Neural cell (in vitro differentiated cells): Measurements from ENCODE around the gene RFC5. TPM values are rescaled to one million over a fixed set of nuclear protein-coding genes. Genes with fewer than 3 reads are reported as not detected.

Experiments
- H2AFZ ChIP-seq: fragments of 200-600, 300-800 bp; sonication (generic), shearing (Covaris generic); 2 replicates; pipeline ENCODE4 v1.6.0; 2014; ENCODE audit warnings: low read depth, mild to moderate bottlenecking, antibody characterized with exemption, low read length, moderate library complexity
- H3F3A ChIP-seq: fragments of 200-600 bp; shearing (Covaris generic); 2 replicates; pipeline ENCODE4 v1.6.1; 2016; ENCODE audit warnings: mild to moderate bottlenecking, moderate library complexity, mixed read lengths, antibody characterized with exemption, low read length; ENCODE audit not compliant: insufficient read depth, poor library complexity, severe bottlenecking
- H3K27ac ChIP-seq: fragments of 200-600, 300-800 bp; sonication (generic), shearing (Covaris generic); 2 replicates; pipeline ENCODE4 v1.5.1; 2014; ENCODE audit warnings: mild to moderate bottlenecking, low read length, moderate library complexity
- H3K27me3 ChIP-seq: fragments of 300-800, 200-600 bp; sonication (generic), shearing (Covaris generic); 2 replicates; pipeline ENCODE4 v1.6.0; 2014; ENCODE audit warnings: mild to moderate bottlenecking, low read depth, low read length, moderate library complexity; ENCODE audit not compliant: insufficient read depth
- H3K36me3 ChIP-seq: fragments of 300-800, 200-600 bp; sonication (generic), shearing (Covaris generic); 2 replicates; pipeline ENCODE4 v1.5.1; 2014; ENCODE audit warnings: mild to moderate bottlenecking, antibody characterized with exemption, low read length, moderate library complexity; ENCODE audit not compliant: insufficient read depth
- H3K4me2 ChIP-seq: fragments of 300-800, 200-600 bp; sonication (generic), shearing (Covaris generic); 2 replicates; pipeline ENCODE4 v1.6.0; 2014; ENCODE audit warnings: mild to moderate bottlenecking, low read length
- H3K4me3 ChIP-seq: fragments of 300-800, 200-600 bp; sonication (generic), shearing (Covaris generic); 2 replicates; pipeline ENCODE4 v1.5.1; 2014; ENCODE audit warnings: mild to moderate bottlenecking, low read length, moderate library complexity
- H3K79me2 ChIP-seq: fragments of 200-600 bp; shearing (Covaris generic); replicated peaks from 2 replicates; pipeline ENCODE4 v1.6.0; 2014; ENCODE audit warnings: mild to moderate bottlenecking, low read length, moderate library complexity; ENCODE audit not compliant: insufficient read depth
- H3K9ac ChIP-seq: fragments of 300-800, 200-600 bp; sonication (generic), shearing (Covaris generic); 2 replicates; pipeline ENCODE4 v1.6.1; 2016; ENCODE audit warnings: mild to moderate bottlenecking, low read length, mixed read lengths
- H3K9me2 ChIP-seq: fragments of 200-600 bp; shearing (Covaris generic); 2 replicates; pipeline ENCODE4 v1.6.1; 2016; ENCODE audit warnings: mild to moderate bottlenecking, low read length, mixed read lengths; ENCODE audit not compliant: insufficient read depth
- H3K9me3 ChIP-seq: fragments of 200-600, 300-800 bp; sonication (generic), shearing (Covaris generic); 2 replicates; pipeline ENCODE4 v1.6.1; 2016; ENCODE audit warnings: mild to moderate bottlenecking, mixed run types, low read length, moderate library complexity, mixed read lengths
- H4K20me1 ChIP-seq: fragments of 200-600 bp; shearing (Covaris generic); 2 replicates; pipeline ENCODE4 v1.6.1; 2016; ENCODE audit warnings: mild to moderate bottlenecking, mixed run types; ENCODE audit not compliant: insufficient read depth
- EP300 ChIP-seq: fragments of 450-650 bp; conservative IDR thresholded peaks from 2 replicates; pipeline ENCODE4 v1.6.1; 2014; ENCODE audit warnings: antibody characterized with exemption, mild to moderate bottlenecking, moderate library complexity; ENCODE audit not compliant: poor library complexity, severe bottlenecking
- MXI1 ChIP-seq: fragments of 450-650 bp; conservative IDR thresholded peaks from 2 replicates; pipeline ENCODE4 v1.6.1; 2014; ENCODE audit warnings: antibody characterized with exemption, mild to moderate bottlenecking; ENCODE audit not compliant: poor library complexity, severe bottlenecking
- POLR2AphosphoS5 ChIP-seq: IDR thresholded peaks from 2 replicates; pipeline ENCODE4 v1.6.1; 2012
- RAD21 ChIP-seq: fragments of 450-650 bp; conservative IDR thresholded peaks from 2 replicates; pipeline ENCODE4 v1.6.1; 2014; ENCODE audit warnings: antibody characterized with exemption, mild to moderate bottlenecking, moderate library complexity
- SMC3 ChIP-seq: fragments of 450-650 bp; conservative IDR thresholded peaks from 2 replicates; pipeline ENCODE4 v1.6.1; 2014; ENCODE audit warnings: antibody characterized with exemption, mild to moderate bottlenecking, moderate library complexity; ENCODE audit not compliant: poor library complexity
- TAF1 ChIP-seq: IDR thresholded peaks from 2 replicates; pipeline ENCODE4 v1.6.1; 2012; ENCODE audit warnings: low read depth
- polyA plus RNA-seq: library from polyadenylated mRNA; depleted of rRNA; stranded (reverse); fragments of >200 nt; gene quantifications from 2 replicates; pipeline ENCODE4 v1.2.3, GENCODE V29; 2014
- TF ChIP-seq, protein P1 (sequence below): IDR thresholded peaks from 2 replicates; pipeline ENCODE4 v1.6.1; 2012; ENCODE audit warnings: borderline replicate concordance
- TF ChIP-seq, protein P2 (sequence below): fragments of 450-650 bp; IDR thresholded peaks from 2 replicates; pipeline ENCODE4 v1.5.1; 2014; ENCODE audit warnings: antibody characterized with exemption, mild to moderate bottlenecking, moderate library complexity; ENCODE audit not compliant: poor library complexity, severe bottlenecking

RFC5 gene
- polyA plus RNA-seq, 1 donor from 2014 or later: 39.4 TPM

DNA sequence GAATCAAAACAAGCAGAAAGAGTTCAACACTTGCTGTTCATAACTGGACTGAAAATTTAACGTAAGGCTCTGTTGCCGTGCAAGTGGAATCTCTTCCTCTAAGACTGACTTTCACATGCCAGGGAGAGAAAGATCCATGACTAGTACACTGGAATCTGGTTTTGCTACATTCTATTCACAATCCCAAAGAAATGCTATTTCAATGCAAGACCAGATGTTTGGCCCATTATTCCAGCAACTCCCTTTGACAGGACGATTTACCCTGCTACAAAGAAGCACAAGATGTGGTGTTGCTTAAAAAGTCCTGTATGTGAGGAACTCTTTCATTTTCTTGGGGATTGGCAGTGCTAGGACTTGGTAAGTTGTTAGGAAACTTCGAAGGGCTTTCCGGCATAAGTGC, 17.4 kb downstream of the RFC5 start:
- H3F3A ChIP-seq: no peaks in the 10 kb centered on the region
- no peak overlapping the region for H3K4me2 ChIP-seq
- no peak for TF ChIP-seq RAD21
- no peak overlapping the region for H3K27ac ChIP-seq
- no peak overlapping the region for H3K9ac ChIP-seq
- H2AFZ ChIP-seq: no peak overlapping the region
- peaks cover 6% of the 10 kb centered on the region for H3K36me3 ChIP-seq
- no peaks in the 10 kb centered on the region for H3K27me3 ChIP-seq
- no peaks in the 10 kb centered on the region for H3K79me2 ChIP-seq
- no peaks in the 10 kb centered on the region for H4K20me1 ChIP-seq
- H3K9me3 ChIP-seq: no peaks in the 10 kb centered on the region
- H3K4me3 ChIP-seq: no peak overlapping the region
- no peaks in the 10 kb centered on the region for H3K9me2 ChIP-seq

- Histone ChIP-seq H4K20me1 (no peaks in the 10 kb centered on the region), H3K27ac (no peak overlapping the region), H3K4me2 (no peak overlapping the region), H3K36me3 (peaks cover 6% of the 10 kb centered on the region), H3K27me3 (no peaks in the 10 kb centered on the region), H3F3A (no peaks in the 10 kb centered on the region), H3K79me2 (no peaks in the 10 kb centered on the region), H3K9me3 (no peaks in the 10 kb centered on the region), H2AFZ (no peak overlapping the region), H3K4me3 (no peak overlapping the region), H3K9ac (no peak overlapping the region), H3K9me2 (no peaks in the 10 kb centered on the region)
- no peak for TF ChIP-seq POLR2AphosphoS5
- no peak for TF ChIP-seq TAF1
- TF ChIP-seq MXI1: no peak
- TF ChIP-seq, protein P1, sequence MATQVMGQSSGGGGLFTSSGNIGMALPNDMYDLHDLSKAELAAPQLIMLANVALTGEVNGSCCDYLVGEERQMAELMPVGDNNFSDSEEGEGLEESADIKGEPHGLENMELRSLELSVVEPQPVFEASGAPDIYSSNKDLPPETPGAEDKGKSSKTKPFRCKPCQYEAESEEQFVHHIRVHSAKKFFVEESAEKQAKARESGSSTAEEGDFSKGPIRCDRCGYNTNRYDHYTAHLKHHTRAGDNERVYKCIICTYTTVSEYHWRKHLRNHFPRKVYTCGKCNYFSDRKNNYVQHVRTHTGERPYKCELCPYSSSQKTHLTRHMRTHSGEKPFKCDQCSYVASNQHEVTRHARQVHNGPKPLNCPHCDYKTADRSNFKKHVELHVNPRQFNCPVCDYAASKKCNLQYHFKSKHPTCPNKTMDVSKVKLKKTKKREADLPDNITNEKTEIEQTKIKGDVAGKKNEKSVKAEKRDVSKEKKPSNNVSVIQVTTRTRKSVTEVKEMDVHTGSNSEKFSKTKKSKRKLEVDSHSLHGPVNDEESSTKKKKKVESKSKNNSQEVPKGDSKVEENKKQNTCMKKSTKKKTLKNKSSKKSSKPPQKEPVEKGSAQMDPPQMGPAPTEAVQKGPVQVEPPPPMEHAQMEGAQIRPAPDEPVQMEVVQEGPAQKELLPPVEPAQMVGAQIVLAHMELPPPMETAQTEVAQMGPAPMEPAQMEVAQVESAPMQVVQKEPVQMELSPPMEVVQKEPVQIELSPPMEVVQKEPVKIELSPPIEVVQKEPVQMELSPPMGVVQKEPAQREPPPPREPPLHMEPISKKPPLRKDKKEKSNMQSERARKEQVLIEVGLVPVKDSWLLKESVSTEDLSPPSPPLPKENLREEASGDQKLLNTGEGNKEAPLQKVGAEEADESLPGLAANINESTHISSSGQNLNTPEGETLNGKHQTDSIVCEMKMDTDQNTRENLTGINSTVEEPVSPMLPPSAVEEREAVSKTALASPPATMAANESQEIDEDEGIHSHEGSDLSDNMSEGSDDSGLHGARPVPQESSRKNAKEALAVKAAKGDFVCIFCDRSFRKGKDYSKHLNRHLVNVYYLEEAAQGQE: no peak
- TF ChIP-seq, protein P2, sequence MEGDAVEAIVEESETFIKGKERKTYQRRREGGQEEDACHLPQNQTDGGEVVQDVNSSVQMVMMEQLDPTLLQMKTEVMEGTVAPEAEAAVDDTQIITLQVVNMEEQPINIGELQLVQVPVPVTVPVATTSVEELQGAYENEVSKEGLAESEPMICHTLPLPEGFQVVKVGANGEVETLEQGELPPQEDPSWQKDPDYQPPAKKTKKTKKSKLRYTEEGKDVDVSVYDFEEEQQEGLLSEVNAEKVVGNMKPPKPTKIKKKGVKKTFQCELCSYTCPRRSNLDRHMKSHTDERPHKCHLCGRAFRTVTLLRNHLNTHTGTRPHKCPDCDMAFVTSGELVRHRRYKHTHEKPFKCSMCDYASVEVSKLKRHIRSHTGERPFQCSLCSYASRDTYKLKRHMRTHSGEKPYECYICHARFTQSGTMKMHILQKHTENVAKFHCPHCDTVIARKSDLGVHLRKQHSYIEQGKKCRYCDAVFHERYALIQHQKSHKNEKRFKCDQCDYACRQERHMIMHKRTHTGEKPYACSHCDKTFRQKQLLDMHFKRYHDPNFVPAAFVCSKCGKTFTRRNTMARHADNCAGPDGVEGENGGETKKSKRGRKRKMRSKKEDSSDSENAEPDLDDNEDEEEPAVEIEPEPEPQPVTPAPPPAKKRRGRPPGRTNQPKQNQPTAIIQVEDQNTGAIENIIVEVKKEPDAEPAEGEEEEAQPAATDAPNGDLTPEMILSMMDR: peak; percentile 58
- TF ChIP-seq SMC3: peak; percentile 70
- TF ChIP-seq EP300: no peak
- peak; percentile 69 for TF ChIP-seq RAD21
Measured at GRCh38 chr12:118034429-118035189, 18.1 kb downstream of the RFC5 start.
